Amygdala (tissue), 56 donors: ENCODE data around the gene KCNIP4.
A peak's percentile ranks its signal among the peaks of the same experiment; 100 is the strongest.

Source experiments
- DNase-seq, 56 donors: peaks; one replicate each; lab custom pipeline; 2025; lab: John Stamatoyannopoulos, UW

The KCNIP4 gene

DNA sequence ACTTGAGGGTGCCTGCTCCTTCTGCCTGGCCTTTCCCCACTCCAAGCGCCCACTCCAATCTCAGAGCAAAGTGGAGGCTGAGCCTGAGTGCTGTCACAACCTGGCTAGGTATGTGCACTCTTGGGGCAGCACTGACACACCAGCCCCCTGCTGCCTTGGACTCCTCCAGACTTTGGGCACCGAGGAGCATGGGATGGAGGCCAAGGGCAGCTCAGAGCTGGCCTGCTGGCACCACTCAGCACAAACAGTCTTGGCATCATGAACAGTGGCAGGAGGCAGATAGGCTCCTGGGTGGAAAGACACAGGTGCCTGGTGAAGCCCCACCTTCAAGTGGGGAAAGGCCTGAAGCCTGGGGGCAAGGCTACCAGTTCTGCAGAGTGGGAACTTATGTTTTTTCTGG, 91.8 kb downstream of the KCNIP4 start:
- no peak for DNase-seq

DNA sequence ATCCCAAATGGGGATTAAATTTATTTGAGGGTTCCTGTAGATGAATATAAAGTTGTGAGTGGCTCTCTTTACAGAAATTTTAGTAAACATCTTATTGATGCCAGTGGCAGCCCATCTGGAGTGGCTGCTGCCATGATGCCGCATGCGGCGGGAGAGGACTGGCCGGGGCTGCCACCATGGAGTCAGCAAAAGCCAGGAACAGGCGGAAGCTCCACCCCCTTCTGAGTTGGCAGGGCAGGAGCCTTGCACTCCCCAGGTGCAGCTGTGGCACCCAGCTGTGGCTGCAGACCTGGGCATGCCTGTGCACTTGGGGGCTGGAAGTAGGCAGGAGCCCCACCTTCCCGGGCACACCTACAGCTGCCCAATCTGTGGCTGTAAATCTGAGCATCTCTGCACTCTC, 92.3 kb downstream of the KCNIP4 start:
- DNase-seq: no peak

DNA sequence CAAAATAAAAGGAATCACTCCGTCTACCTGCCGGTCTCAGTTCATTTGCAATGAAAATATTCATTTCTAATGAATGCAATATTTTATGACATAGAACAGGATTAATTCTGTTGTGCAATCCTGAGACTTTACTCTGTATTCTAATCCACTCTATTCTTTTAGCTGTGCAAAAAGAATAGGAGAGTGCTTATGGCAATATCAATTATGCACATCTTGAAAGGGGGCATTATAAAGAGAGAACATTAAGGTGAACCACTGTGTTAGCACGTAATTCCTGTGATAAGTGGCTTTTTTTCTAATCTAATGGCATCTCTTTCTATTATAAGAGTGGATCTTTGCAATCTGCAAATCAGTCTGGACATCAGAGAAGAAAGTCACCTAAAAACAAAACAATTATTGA, 99.5 kb downstream of the KCNIP4 start:
- no peak for DNase-seq

DNA sequence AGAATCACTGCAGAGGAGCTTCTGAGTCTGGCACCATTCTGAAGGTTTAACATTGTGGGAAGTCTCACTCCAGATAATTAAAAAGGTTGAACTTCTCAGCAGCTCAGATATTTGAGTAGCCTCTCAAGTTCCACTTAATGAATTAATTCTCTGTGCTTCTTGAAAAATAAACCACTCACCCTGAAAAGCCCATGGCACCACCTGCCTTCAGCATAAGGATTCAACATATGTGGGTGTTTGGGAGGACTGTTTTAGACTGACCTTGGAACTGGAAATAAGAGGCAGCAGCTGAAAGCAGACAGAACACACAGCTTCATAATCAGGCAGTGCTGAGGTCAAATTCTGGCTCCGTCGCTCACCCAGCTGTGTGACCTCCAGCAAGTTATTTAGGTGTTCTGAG, 100.6 kb downstream of the KCNIP4 start:
- DNase-seq: no peak

DNA sequence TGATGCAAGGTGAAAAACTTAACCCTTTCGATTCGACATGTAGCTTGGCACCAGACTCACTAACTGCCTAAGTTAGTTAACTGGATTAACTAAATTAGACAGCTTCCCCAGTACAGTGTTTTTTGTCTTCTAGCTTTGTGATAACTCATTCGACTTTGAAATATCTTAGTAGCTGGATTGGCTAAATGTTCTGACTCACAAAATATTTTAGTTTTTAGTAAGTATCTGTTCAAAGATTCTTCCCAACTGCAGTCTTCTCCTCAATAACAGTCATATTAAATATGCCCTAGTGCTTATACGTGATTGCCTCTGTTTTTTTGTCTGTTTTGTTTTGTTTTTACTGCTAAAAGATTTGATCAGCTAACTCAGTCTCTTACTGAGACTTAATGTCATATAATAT, 102.9 kb downstream of the KCNIP4 start:
- DNase-seq: no peak

DNA sequence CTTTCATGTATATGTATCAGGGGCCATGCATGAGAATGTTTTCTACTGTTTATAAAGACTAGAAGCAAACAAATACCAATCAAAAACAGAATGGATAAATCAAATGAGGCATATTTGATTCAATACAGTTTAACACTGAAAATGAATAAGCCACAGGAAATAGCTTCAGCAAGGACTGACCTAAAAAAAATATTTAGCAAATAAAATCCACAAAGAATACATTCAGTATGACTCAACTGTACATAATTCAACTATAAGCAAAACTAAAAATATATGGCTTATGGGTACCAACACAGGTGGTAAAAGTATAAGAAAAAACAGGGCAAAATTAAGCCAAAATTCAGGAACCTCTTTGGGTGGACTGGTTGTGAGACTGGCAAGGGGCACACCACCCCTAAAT, 112.9 kb downstream of the KCNIP4 start:
- DNase-seq: no peak

DNA sequence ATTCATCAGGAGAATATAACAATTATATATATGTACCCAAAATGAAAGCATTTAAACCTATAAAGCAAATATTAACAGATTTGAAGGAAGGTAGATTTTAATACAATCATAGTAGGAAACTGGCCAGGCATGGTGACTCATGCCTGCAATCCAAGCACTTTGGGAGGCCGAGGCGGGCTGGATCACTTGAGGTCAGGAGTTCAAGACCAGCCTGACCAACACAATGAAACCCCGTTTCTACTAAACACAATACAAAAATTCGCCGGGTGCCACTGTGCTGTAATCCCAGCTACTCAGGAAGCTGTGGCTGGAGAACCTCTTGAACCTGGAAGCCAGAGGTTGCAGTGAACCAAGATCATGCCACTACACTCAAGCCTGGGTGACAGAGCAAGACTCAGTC, 118.3 kb downstream of the KCNIP4 start:
- no peak for DNase-seq

DNA sequence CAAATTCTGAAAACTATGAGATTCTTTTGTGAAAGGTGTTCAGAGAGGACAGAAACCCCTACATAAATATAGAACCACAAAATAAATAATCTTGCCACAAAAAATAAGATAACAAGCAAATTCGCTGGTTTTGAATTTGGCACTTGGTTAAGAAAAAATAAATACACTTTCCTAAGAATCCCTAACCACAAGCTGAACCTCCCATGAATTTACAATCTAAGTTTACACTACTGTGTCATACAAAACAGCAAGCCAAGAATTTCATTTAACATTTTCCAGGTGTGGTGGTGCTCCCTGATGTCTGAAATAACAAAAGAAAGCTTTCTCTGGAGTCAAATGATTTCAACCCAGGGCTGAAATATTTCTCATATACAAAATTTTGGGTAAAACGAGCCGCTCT, 121.0 kb downstream of the KCNIP4 start:
- DNase-seq: no peak

DNA sequence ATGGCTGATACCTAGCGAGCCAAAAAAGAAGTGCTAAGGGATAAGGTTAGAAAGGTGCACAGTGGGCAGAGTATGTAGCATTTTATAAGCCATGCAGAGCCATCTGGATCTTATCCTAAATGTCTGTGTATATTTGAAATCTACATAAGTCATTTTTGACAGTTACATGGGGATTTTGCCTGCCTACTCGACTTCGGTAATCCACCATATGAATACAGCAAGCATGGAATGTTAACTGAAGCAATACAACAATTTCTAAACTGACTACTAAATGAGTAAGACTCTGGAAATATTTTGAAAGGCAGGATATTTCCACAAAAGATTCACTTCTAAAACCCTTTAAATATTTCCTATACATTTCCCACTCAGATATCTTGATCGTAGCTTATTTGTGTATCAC, 122.5 kb downstream of the KCNIP4 start:
- no peak for DNase-seq

DNA sequence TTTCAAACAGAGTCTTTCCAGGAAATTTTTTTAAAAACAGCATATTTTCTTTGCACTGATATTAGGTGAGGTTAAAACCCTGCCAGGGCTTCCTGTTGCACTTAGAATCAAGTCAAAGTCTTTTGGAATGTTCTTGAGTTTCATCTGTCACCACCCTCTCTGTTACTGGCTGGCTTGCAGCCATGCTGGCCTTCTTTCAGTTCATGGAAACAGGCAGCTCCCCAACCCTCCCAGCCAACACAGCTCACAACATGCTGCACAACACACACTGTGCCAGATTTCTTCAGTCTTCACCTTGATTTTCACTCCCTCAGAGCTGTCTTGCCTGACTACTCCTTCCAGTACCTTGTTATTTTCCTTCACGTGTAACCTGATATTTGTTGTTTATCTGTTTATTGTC, 129.5 kb downstream of the KCNIP4 start:
- DNase-seq: peak in 7 of 56 donors; percentile 1 to 8 (median 2)

DNA sequence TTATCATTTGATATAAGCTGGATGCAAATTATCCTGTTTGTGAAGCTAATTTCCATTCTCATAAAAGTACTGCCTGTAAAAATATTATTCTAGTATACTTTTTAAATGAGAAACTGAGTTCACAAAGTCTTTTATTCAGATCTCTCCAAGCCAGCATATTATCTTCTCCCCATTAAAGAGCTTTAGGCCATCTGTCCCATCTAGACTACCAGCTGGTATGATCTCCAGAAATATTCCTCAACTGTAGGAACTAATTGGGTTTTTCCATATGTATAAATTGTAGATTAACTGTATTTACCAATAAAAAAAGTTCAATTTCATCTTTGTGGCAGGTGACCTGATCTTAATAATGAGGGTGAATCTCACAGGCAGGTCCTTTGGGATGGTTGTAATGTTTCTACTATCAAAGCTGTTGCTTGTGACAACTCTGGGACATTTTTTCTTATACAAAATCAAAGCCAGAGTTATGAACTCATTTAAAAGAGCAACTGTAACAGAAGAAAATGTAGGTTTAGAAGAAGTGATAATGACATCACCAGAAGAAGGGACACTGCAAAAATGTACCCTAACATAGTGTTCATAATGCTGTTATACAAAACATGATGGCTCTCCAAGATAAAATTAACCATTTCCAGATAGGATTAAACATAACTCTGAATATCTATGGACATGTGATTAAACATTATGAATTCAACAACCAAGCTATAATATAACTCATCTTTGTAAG, 132.8 kb downstream of the KCNIP4 start:
- DNase-seq: no peak

DNA sequence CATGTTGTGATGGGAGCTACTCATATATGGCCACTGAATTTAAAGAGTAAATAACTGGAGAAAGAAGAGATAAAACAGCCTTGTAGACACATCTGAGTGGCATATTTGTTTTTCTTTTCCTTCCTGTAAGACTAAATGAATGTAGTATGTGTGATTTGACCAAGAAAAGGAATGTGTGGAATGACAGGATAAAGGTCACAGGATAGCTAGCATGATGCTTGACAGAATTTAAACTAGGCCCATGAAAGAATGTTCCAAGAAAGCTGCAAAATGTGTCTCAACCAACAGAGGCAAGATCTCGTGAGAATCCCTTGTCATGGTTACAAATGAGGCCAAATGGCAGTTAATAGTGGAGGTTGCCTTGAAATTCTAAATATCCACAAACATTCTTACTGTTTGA, 137.0 kb downstream of the KCNIP4 start:
- no peak for DNase-seq

DNA sequence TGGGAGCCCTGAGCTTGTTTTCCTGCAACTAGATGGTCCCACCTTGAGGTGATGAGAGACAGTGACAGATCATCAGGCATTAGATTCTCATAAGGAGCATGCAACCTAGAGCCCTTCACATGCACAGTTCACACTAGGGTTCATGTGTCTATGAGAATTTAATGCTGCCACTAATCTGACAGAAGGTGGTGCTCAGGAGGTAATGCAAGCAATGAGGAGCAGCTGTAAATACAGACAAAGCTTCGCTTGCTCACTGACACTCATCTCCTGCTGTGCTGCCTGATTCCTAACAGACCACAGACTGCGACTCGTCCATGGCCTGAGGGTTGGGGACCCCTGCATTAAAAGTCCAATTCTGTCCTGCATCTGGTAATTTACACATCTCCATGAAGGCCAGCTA, 141.6 kb downstream of the KCNIP4 start:
- no peak for DNase-seq

DNA sequence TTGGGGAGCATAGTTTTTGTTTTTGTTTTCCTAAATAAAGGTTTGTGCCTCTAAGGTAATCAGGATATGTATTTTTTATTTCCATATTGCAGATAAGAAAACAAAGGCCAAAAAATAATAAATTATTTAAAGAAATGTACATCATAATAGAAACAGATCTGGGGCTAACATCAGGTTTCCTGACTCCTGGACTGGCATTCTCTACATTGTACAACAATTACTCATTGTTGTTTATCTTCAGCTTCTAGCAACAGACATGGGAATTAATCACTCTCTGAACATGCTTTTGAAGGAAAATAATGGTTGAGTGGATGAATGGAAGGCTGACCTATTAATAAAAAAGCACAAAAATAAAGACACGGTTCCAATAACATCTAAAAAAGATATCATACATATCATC, 146.2 kb downstream of the KCNIP4 start:
- no peak for DNase-seq

DNA sequence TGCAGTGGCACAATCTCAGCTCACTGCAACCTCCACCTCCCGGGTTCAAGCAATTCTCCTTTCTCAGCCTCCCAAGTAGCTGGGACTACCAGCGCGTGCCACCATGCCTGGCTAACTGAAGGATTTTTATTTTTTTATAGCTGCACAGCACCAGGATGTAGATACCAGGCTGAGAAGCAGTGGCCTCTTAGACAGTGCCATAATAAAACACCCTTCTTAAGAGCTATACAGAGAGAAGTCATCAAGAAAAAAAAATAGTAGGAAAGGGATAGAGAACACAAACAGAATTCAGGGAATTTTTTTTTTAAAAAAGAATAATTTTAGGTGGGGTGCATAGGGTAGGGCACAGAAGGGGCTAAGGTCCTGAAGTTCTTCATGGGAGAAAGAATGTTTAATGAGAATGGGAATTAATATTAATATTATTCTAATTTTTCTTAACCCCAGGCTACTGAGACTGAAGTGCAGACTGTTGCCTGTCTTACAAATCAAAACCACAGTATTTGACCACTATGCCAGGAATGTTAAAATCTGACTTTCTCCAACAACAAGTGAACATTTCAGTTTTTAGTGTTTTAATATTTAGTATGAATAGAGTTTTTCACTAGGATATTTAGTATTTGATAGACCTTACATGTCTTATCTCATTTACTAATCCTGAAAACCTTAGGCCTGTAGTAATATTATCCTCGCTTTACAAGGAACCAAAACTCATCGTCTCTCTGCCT, 146.7 kb downstream of the KCNIP4 start:
- DNase-seq: no peak

DNA sequence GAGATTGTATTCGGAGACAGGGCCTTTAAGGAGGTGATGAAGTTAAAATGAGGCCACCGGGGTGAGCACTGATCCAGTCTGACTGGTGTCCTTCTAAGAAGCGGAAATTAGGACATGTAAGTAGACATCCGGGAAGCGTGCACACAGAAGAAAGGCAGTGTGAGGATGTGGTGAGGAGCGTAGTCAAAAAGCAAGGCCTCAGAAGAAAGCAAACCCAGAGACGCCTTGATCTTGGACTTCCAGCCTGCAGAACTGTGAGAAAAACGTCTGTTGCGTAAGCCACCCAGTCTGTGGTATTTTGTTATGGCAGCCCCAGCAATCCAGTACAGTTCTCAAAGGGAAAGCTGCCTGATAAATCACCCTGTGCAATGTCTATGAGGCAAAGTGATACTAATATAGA, 153.5 kb downstream of the KCNIP4 start:
- DNase-seq: no peak

DNA sequence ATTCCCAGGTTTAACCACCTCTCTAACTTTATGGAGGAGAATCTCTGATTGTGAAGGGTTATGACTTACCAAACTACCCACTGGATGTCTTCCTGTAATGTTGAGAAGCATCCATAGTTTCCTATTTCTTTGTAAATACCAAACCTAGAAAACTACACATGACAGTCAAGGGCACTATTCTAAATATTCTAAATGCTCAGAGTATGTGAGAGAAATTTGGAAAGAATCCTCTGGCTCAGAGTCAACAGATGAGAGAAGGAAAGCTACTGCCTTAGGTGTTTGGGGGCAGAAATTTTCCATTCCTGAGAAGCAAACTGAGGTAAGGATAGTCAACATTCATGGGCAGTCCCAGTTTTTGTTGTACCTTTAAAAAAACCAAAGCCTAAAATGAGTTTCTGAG, 155.8 kb downstream of the KCNIP4 start:
- no peak for DNase-seq

DNA sequence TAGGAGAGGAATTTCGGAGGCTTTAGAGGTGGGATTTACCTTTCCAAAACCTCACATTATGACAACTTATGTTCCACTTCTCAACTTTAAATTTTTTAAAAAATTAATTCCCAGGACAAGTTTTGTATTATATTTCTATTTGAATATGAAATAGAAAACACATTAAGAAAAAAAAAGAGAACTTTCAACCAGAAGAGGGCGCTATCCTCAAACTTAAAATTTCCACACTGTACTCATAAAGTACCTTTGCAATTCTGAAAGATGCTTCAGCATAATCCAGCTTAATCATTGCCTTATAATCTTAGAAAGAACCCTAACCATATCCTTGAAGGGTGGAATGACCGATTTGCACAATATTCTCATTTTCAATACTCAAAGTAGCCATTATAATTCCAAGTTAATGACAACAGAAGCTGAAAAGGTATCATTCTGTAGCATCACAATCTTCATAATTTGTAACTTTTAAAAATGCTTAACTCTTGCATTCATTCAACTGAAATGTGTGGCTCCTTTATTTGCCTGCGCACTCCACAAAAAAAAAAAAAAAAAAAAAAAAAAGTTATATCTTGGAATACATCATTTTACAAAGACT, 158.0 kb downstream of the KCNIP4 start:
- DNase-seq: no peak

DNA sequence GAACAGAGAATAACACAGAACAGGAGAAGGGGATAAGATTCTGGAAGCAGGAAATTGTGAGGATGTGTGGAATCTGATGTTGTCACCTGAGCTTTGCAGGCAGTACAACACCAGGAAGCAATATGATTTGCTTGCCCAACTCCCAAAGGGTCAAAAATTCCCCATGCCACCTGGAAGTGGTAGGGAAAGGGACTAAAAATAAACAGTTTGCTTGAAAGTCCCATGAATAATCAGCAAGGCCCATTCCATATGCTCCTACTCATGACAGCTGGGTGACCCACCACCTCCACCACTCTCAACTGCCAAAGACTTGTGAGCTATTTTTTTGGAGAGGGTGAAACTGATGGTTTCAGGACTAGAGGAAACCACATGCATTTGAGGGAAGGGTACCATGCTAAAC, 168.4 kb downstream of the KCNIP4 start:
- DNase-seq: no peak

DNA sequence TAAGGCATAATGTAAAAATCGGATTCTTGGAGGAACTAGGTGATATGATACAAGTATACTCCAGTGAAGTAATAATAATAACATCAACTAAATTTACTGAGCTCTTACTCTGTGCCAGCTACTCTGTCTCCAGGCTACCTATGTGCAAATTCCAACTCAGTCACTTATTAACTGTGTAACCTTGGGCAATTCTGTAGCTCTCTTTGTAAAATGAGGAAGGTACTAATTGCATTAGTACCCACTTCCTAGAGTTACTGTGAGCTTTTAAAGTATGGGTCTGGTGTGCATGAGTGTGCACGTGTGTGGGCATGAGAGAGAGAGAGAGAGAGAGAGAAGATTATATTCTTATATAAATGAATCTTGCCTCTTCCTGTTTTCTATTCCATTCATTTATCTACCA, 169.9 kb downstream of the KCNIP4 start:
- DNase-seq: no peak

DNA sequence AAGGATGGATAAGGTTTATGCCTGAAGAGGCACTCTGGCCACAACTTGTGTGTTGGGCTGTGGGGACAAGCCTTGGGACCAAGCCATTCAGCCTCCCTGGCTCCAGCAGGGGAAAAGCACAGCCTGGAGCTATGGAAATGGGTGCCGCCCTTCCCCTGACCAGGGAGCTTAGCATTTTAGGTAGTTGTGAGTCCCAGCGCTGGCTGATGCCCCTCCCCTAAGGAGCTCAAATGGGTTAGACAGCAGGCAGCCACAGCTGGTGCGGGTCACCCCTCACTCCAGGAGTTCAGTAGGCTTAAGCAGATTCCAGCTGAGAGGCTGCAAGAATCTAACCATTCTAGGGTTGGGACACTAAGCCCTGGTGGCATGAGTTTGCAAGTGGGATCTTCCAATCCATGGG, 172.9 kb downstream of the KCNIP4 start:
- no peak for DNase-seq
